HFFc6 (cell line): ENCODE data around the gene SEPTIN10. TPM values are rescaled to one million over a fixed set of nuclear protein-coding genes. Genes with fewer than 3 reads are reported as not detected.
"Not testable (repeated sequence)": the region's sequence is repeated elsewhere in the genome, so short reads cannot be mapped to it uniquely, and the experiment has no call there.

Experiments used
- DNase-seq: peaks from one replicate; pipeline ENCODE4 v3.0.0-alpha.2; 2018
- H3K27ac Mint-ChIP-seq: 2 replicates; pipeline ENCODE4 v1.8.0; 2020; ENCODE audit warnings: mild to moderate bottlenecking, mixed read lengths
- H3K27me3 Mint-ChIP-seq: 2 replicates; pipeline ENCODE4 v1.8.0; 2021; ENCODE audit warnings: mild to moderate bottlenecking, moderate library complexity, mixed read lengths; ENCODE audit not compliant: insufficient read depth
- H3K36me3 Mint-ChIP-seq: 2 replicates; pipeline ENCODE4 v1.8.0; 2021; ENCODE audit warnings: low read depth, mixed read lengths
- H3K4me1 Mint-ChIP-seq: 2 replicates; pipeline ENCODE4 v1.8.0; 2020; ENCODE audit warnings: low read depth, mixed read lengths
- H3K4me3 Mint-ChIP-seq: 2 replicates; pipeline ENCODE4 v1.8.0; 2020; ENCODE audit warnings: mild to moderate bottlenecking, moderate library complexity, mixed read lengths
- H3K9me3 Mint-ChIP-seq: 2 replicates; pipeline ENCODE4 v1.8.0; 2020; ENCODE audit warnings: mild to moderate bottlenecking, mixed read lengths
- CTCF ChIP-seq: fragments of 200-600 bp; sonication (generic); IDR thresholded peaks from 2 replicates; pipeline ENCODE4 v1.5.0; 2021; ENCODE audit warnings: antibody characterized with exemption, mild to moderate bottlenecking
- total RNA-seq, 6 experiments: library from RNA; stranded (reverse); fragmentation: NEBNext Ultra II Directional; extraction: Animal tissue kit (Norgen Biotek cat#: 25700); gene quantifications; 2 replicates in 1 of 6; 3 replicates in 5 of 6; pipeline ENCODE4 v1.2.3, GENCODE V29; 2021

SEPTIN10 gene
- total RNA-seq, 6 experiments from 2014 or later: 102 to 127 (median 114) TPM

GRCh38 chr2:109630441-109631430 lies 17.0 kb upstream of the SEPTIN10 start:
- Mint-ChIP-seq H3K27me3 (peaks cover 21% of the 10 kb centered on the region), H3K36me3 (no peaks in the 10 kb centered on the region), H3K4me1 (no peaks in the 10 kb centered on the region), H3K27ac (no peak overlapping the region), H3K4me3 (no peak overlapping the region), H3K9me3 (no peaks in the 10 kb centered on the region)
- no peak for DNase-seq
- no peak for TF ChIP-seq CTCF

GRCh38 chr2:109629867-109630266 lies 16.1 kb upstream of the SEPTIN10 start:
- no peak for TF ChIP-seq CTCF
- Mint-ChIP-seq H3K36me3 (no peaks in the 10 kb centered on the region), H3K9me3 (no peaks in the 10 kb centered on the region), H3K27me3 (peaks cover 17% of the 10 kb centered on the region), H3K4me1 (no peaks in the 10 kb centered on the region), H3K4me3 (no peak overlapping the region), H3K27ac (no peak overlapping the region)
- no peak for DNase-seq

GRCh38 chr2:109628321-109628720 lies 14.6 kb upstream of the SEPTIN10 start:
- H3K4me1 Mint-ChIP-seq, H3K4me3 Mint-ChIP-seq, H3K27ac Mint-ChIP-seq, H3K9me3 Mint-ChIP-seq, H3K36me3 Mint-ChIP-seq, DNase-seq: not testable (repeated sequence)
- peaks cover 19% of the 10 kb centered on the region for H3K27me3 Mint-ChIP-seq

- no peaks in the 10 kb centered on the region for H3K36me3 Mint-ChIP-seq
- no peak for DNase-seq
- H3K9me3 Mint-ChIP-seq: no peaks in the 10 kb centered on the region
- H3K4me1 Mint-ChIP-seq: peaks cover 4% of the 10 kb centered on the region; the same call in 1 of the 2 replicates
- TF ChIP-seq CTCF: no peak
- H3K27me3 Mint-ChIP-seq: peaks cover 17% of the 10 kb centered on the region; the same call in 1 of the 2 replicates
- H3K4me3 Mint-ChIP-seq: no peak overlapping the region
- H3K27ac Mint-ChIP-seq: no peak overlapping the region
Measured at GRCh38 chr2:109624339-109624738, 10.6 kb upstream of the SEPTIN10 start.

DNA sequence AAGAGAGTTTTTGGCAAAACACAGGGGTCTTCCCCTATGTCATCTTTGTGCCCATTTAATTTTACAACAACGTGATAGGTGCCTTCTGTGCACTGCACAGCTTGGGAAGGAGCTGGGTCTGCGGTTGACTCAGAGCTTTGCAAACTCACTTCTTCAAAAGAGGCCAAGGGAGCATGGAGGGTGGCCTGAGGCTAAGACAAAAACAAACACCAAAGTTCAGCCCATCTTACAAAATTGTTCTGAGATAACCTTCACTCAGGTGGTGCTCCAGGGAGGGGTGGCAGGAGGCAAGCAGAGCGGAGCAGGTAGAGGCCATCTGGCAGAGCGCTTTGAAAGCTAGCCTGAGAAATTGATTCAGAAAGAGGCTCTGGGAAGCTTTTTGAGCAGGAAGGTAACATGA lies 10.2 kb upstream of the SEPTIN10 start:
- no peak for TF ChIP-seq CTCF

DNA sequence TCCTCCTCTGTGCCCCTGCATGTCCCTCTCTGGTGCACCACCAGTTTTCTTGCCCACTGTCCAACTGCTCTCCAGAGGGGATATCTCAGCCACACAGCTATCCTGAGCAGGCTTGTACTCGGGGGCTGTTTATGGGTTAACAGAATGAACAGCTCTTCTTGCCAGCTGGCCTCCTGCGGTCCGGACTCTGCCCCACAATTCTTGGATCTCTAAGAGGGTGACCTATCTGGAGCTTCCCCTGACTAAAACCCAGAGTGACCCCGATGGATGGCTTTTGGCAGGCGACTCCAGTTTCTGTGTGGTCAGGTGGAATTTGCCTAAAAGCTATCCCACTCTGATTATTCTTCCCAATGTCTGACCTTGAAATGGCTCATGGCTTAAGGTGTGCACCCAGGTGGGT lies 9.5 kb upstream of the SEPTIN10 start:
- Mint-ChIP-seq H3K4me3 (no peak overlapping the region), H3K27ac (no peak overlapping the region), H3K27me3 (peaks cover 17% of the 10 kb centered on the region; the same call in 1 of the 2 replicates), H3K4me1 (peaks cover 11% of the 10 kb centered on the region; the same call in 1 of the 2 replicates), H3K9me3 (no peaks in the 10 kb centered on the region), H3K36me3 (no peaks in the 10 kb centered on the region)
- no peak for DNase-seq
- no peak for TF ChIP-seq CTCF

More for the DNA sequence above, 10.2 kb upstream of the SEPTIN10 start:
- Mint-ChIP-seq H3K4me3 (no peak overlapping the region), H3K36me3 (no peaks in the 10 kb centered on the region), H3K27me3 (peaks cover 17% of the 10 kb centered on the region; the same call in 1 of the 2 replicates), H3K27ac (no peak overlapping the region), H3K9me3 (no peaks in the 10 kb centered on the region), H3K4me1 (peaks cover 6% of the 10 kb centered on the region; the same call in 1 of the 2 replicates)
- DNase-seq: no peak
